HG03378 (cell line): ENCODE results near the gene ZNF846.
"Not testable (repeated sequence)": the region's sequence is repeated elsewhere in the genome, so short reads cannot be mapped to it uniquely, and the experiment has no call there.

Source experiments
- ATAC-seq: cut with Tn5 transposase; IDR thresholded peaks from one replicate; pipeline ENCODE4 v1.9.1; 2021; ENCODE audit warnings: mild to moderate bottlenecking, moderate library complexity; ENCODE audit not compliant: unreplicated experiment

The ZNF846 gene

DNA sequence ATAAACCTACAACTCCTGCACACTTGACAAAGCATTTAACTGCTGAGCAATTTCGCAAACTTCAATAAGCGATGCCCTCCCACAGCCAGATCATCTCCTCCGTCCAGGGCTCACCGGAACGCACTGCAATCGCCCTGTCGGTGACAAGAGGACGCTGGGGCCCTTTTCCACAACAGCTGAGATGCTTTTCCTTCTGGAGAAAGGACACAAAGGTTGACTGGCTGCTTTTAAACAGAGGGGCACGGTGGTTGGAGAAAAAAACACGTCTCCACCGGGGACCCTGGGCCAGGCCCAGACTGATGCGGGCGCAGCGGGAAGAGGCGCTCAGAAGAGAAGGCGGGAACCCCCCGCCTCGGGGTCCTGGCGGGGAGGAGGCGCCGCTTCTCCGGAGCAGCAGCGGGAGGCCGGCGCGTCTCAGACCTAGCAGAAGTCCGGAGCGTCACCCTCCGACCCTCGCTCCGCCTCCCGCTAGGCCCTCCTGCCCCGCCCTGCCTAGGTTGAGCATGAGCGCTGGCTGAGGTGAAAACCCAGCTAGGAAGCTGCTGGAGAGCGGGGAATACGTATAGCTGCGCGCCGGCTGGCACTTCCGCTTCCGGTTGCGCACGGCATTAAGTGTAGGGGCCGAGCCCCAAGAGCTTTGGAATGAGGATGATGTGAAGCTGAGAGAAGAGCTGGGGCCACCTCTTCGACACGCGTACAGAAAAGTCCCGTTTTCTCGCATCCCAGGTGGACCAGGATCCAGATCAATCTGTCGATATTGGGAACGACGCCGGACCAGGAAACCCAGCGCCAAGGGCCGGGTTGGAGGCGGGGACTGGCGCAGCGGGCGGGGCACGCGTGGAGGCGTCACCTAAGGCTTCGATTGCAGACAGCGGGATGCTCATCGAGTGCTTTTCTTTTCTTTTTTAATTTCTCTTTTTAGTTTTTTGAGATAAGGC lies at the start of gene ZNF846:
ZNF846 (minus strand) TSS at position 564 of the 938 bp plus-strand sequence. CDS start 3,788 bp downstream, outside the sequence.
- ATAC-seq, result peak; percentile 97

DNA sequence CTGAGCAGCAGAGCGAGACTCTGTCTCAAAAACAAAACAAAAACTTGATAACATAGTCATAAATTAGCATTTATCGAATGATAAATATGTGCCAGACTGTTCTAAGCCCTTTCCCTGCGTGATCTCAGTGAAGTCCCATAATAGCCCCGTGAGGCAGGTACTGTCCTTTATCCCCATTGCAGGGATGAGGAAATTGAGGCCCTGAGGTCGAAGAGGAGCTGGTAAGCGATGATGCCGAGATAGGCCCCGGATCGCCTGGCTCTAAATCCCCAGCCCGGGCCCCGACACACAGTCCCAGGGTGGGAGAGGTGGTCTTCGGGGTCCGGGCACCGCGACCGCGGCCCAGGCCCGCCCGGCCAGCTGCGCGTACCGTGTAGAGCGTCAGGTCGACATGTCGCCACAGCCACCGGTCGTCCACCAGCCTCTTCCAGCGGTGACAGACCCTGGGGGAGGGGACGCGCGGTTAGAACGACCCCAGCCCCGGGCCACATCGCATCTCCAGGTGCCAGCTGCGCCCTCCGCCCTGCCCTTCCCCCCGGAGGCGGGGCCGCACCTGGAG lies 49.7 kb upstream of the ZNF846 start:
- no peak for ATAC-seq

- no peak for ATAC-seq
These were observed 42.6 kb upstream of the ZNF846 start for GRCh38 chr19:9811139-9811538.

GRCh38 chr19:9808855-9809824 lies 40.6 kb upstream of the ZNF846 start:
- ATAC-seq, result no peak

GRCh38 chr19:9806803-9807202 lies 38.3 kb upstream of the ZNF846 start:
- ATAC-seq, result no peak

- no peak for ATAC-seq
These were observed 33.4 kb upstream of the ZNF846 start for GRCh38 chr19:9801976-9802375.

DNA sequence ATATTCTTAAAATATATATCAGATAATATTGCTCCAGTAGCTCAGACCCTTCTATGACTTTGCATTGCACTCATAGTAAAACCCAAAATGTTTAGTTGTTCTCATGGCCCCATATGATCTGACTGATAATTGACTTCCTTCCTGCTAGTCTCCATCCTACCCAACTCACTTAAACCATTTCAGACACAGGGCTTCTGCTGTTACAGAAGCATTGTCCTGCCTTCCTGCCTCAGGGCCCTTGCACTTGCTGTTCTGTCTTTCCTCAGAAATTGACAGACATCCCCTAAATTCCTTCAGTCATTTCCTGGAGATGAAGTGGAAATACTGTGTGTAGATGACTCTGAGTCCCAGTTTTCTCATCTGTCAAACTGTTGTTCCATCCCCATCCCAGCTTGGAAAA lies 30.6 kb upstream of the ZNF846 start:
- no peak for ATAC-seq

- no peak for ATAC-seq
These were observed 29.3 kb upstream of the ZNF846 start for GRCh38 chr19:9797871-9798270.

GRCh38 chr19:9796113-9796773 lies 27.7 kb upstream of the ZNF846 start:
- peak; percentile 74 for ATAC-seq

GRCh38 chr19:9793071-9793591 lies 24.6 kb upstream of the ZNF846 start:
- no peak for ATAC-seq

DNA sequence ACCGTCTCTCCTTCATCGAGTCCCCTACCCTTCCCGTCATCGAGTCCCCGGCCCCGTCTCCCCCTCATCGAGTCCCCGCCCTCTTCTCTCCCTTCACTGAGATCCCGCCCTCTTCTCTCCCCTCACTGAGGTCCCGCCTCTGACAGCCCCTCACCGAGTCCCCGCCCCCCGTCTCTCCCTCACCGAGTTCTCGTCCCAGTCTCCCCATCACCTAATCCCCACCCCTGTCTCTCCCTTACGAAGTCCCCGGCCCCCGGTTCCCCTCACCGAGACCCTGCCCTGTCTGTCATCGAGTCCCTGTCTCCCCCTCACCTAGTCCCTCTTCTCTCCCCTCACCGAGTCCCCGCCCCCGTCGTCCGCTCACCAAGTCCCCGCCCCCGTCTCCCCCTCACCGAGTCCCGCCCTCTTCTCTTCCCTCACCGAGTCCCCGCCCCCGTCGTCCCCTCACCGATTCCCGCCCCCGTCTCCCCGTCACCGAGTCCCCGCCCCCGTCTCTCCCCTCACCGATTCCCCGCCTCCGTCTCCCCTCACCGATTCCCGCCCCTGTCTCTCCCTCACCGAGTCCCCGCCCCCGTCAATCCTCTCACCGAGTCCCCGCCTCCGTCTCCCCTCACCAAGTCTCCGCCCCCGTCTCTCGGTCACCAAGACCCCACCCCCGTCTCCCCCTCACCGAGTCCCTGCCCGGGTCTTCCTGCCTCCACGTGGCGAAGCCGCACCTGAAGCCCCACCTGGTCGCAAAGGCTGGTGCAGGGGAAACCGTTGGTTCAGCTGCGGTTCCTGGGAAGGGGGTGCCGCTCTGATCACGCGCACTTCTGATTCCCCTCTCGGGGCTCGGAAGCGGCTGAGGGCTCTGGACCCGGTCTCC lies 23.9 kb upstream of the ZNF846 start:
- no peak for ATAC-seq

- ATAC-seq, result no peak
These were observed 23.1 kb upstream of the ZNF846 start for GRCh38 chr19:9791552-9792205.

DNA sequence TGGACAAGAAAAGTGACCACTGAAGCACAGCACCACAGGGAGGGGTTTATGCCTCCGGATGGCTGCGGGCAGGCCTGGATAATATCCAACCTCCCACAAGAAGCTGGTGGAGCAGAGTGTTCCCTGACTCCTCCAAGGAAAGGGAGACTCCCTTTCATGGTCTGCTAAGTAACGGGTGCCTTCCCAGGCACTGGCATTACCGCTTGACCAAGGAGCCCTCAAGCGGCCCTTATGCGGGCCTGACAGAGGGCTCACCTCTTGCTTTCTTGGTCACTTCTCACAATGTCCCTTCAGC lies 22.5 kb upstream of the ZNF846 start:
- ATAC-seq, result not testable (repeated sequence)

GRCh38 chr19:9789579-9789978 lies 21.0 kb upstream of the ZNF846 start:
- ATAC-seq, result not testable (repeated sequence)

DNA sequence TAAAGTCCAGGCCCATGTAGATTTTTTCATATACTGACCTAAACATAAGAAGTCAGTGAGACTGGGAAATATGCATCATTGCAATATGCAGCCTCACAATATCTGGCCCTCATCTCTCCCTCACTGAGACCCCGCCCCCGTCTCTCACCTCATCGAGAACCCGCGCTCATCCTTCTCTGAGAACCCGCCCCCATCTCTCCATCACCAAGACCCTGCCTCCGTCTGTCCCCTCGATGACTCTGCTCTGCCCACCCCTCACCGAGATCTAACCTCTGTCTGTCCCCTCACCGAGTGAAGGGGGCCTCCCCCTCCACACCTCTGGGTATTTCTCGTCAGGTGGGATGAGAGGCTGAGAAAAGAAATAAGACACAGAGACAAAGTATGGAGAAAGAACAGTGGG lies 20.5 kb upstream of the ZNF846 start:
- no peak for ATAC-seq

GRCh38 chr19:9788604-9789003 lies 20.1 kb upstream of the ZNF846 start:
- not testable (repeated sequence) for ATAC-seq

GRCh38 chr19:9786819-9787218 lies 18.3 kb upstream of the ZNF846 start:
- no peak for ATAC-seq

- no peak for ATAC-seq
These were observed 17.8 kb upstream of the ZNF846 start for GRCh38 chr19:9786342-9786741.
